GM12878 (cell line): ENCODE results near the gene MAPK1IP1L.
A peak's percentile ranks its signal among the peaks of the same experiment; 100 is the strongest.

Source experiments
- MYB ChIP-seq: fragments of 150-350 bp; IDR thresholded peaks from 2 replicates; pipeline ENCODE4 v1.6.1; 2014; ENCODE audit warnings: mild to moderate bottlenecking, low read depth, low read length, borderline replicate concordance
- RCOR1 ChIP-seq: conservative IDR thresholded peaks from 2 replicates; pipeline ENCODE4 v1.6.1; 2012; ENCODE audit warnings: low read depth, low read length, improper control_type of control experiment
- RELA ChIP-seq: fragments of 450-650 bp; IDR thresholded peaks from 2 replicates; pipeline ENCODE4 v1.8.0; 2014; ENCODE audit warnings: borderline replicate concordance; ENCODE audit not compliant: partially characterized antibody
- SMC3 ChIP-seq: IDR thresholded peaks from 2 replicates; pipeline ENCODE4 v1.6.1; 2011; ENCODE audit warnings: low read length, improper control_type of control experiment, borderline replicate concordance
- TF ChIP-seq, protein P1 (sequence below): IDR thresholded peaks from 2 replicates; pipeline ENCODE4 v1.6.1; 2011; ENCODE audit warnings: borderline replicate concordance, low read depth, mild to moderate bottlenecking, moderate library complexity, mixed read lengths, low read length; ENCODE audit not compliant: insufficient read depth; ENCODE audit errors: extremely low read length

DNA sequence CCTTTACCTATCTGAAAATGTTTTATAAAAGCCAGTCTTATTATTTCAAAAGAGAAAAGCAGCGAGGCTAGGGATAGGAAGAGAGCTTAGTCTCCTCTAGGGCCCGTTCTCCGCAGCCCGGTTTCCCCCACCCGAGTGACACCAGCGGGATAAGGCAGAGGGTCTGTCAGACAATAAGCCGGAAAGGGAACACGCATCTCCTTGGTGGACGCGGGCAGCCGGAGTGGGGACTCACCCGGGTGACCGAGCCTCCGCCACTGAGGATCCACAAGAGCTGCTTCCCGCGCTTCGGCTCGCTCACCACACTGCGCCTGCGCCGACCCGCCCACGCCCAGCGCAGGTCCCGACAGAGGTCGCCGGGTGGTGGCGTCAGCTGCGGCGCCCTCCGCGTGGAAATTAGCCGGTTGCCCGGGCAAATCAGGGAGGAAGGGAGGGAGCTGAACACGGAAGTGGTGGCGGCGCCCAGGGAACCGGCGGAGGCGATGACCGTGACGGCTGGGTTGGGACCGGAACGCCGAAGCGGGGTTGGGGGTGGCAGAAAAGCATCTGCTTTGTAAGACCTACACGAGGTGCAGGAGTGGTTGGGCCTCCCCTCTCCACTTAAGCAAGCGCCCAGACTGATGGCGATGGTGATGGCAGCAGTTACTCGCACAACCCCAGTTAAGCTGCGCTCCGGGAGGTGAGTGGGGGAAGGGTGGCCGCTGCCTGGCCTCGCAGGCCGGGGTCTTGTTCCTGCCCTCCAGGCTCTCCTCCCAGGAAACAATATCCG is 24.5 kb upstream of the MAPK1IP1L start, which contains the start of the genes SOCS4 and WDHD1:
- TF ChIP-seq SMC3 = no peak
- TF ChIP-seq, protein P1, sequence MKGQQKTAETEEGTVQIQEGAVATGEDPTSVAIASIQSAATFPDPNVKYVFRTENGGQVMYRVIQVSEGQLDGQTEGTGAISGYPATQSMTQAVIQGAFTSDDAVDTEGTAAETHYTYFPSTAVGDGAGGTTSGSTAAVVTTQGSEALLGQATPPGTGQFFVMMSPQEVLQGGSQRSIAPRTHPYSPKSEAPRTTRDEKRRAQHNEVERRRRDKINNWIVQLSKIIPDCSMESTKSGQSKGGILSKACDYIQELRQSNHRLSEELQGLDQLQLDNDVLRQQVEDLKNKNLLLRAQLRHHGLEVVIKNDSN = peak; percentile 33
- TF ChIP-seq MYB = peak; percentile 5; the same call in 1 of the 2 replicates
- peak; percentile 76 for TF ChIP-seq RELA
- TF ChIP-seq RCOR1 = no peak
